Measurements from ENCODE around the gene CELF2.
"Not testable (repeated sequence)": the region's sequence is repeated elsewhere in the genome, so short reads cannot be mapped to it uniquely, and the experiment has no call there.

CELF2 gene

GRCh38 chr10:11355592-11355991 lies 337.9 kb downstream of the CELF2 start:
- no peak for DNase-seq (ENCODE audit: low spot score)

GRCh38 chr10:11357439-11357838 lies 339.8 kb downstream of the CELF2 start:
- DNase-seq (ENCODE audit: low spot score), result no peak

GRCh38 chr10:11358011-11358410 lies 340.3 kb downstream of the CELF2 start:
- no peak for DNase-seq (ENCODE audit: low spot score)

GRCh38 chr10:11358923-11359575 lies 341.4 kb downstream of the CELF2 start:
- DNase-seq (ENCODE audit: low spot score), result no peak

- DNase-seq (ENCODE audit: low spot score), result no peak
These were observed 342.2 kb downstream of the CELF2 start for GRCh38 chr10:11359869-11360268.

- DNase-seq (ENCODE audit: low spot score), result no peak
These were observed 345.8 kb downstream of the CELF2 start for GRCh38 chr10:11363497-11363896.

GRCh38 chr10:11364241-11364640 lies 346.6 kb downstream of the CELF2 start:
- no peak for DNase-seq (ENCODE audit: low spot score)

GRCh38 chr10:11366889-11367288 lies 349.2 kb downstream of the CELF2 start:
- not testable (repeated sequence) for DNase-seq (ENCODE audit: low spot score)

- no peak for DNase-seq (ENCODE audit: low spot score)
These were observed 349.8 kb downstream of the CELF2 start for GRCh38 chr10:11367505-11367904.

GRCh38 chr10:11373717-11374171 lies 356.1 kb downstream of the CELF2 start:
- DNase-seq (ENCODE audit: low spot score), result no peak

GRCh38 chr10:11377267-11377666 lies 359.6 kb downstream of the CELF2 start:
- DNase-seq (ENCODE audit: low spot score), result no peak

GRCh38 chr10:11378835-11379234 lies 361.2 kb downstream of the CELF2 start:
- no peak for DNase-seq (ENCODE audit: low spot score)

GRCh38 chr10:11379771-11380170 lies 362.1 kb downstream of the CELF2 start:
- peak; percentile 13 for DNase-seq (ENCODE audit: low spot score)

- DNase-seq (ENCODE audit: low spot score), result no peak
These were observed 363.4 kb downstream of the CELF2 start for GRCh38 chr10:11381023-11381422.

- no peak for DNase-seq (ENCODE audit: low spot score)
These were observed 363.8 kb downstream of the CELF2 start for GRCh38 chr10:11381511-11381910.

- no peak for DNase-seq (ENCODE audit: low spot score)
These were observed 364.5 kb downstream of the CELF2 start for GRCh38 chr10:11382187-11382586.

- no peak for DNase-seq (ENCODE audit: low spot score)
These were observed 368.4 kb downstream of the CELF2 start for GRCh38 chr10:11386044-11386443.
